ENCODE measurements around the gene TBC1D7.

- TF ChIP-seq, protein P1, sequence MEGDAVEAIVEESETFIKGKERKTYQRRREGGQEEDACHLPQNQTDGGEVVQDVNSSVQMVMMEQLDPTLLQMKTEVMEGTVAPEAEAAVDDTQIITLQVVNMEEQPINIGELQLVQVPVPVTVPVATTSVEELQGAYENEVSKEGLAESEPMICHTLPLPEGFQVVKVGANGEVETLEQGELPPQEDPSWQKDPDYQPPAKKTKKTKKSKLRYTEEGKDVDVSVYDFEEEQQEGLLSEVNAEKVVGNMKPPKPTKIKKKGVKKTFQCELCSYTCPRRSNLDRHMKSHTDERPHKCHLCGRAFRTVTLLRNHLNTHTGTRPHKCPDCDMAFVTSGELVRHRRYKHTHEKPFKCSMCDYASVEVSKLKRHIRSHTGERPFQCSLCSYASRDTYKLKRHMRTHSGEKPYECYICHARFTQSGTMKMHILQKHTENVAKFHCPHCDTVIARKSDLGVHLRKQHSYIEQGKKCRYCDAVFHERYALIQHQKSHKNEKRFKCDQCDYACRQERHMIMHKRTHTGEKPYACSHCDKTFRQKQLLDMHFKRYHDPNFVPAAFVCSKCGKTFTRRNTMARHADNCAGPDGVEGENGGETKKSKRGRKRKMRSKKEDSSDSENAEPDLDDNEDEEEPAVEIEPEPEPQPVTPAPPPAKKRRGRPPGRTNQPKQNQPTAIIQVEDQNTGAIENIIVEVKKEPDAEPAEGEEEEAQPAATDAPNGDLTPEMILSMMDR (IDR thresholded peaks at IDR 0.05; ENCODE audit: low read depth, low read length) = no peak
- TF ChIP-seq POLR2A (IDR thresholded peaks at IDR 0.05; ENCODE audit: extremely low read depth, insufficient read length) = no peak
- TF ChIP-seq MAX (IDR thresholded peaks at IDR 0.05; ENCODE audit: low read depth, low read length) = no peak
- TF ChIP-seq MYC (IDR thresholded peaks at IDR 0.05; ENCODE audit: low read depth, low read length) = no peak
These were observed 33.8 kb downstream of the TBC1D7 start for GRCh38 chr6:13294499-13295069.

Measured in NB4 (cell line).